K562 (cell line): Measurements from ENCODE around the gene PRICKLE2. TPM values are rescaled to one million over a fixed set of nuclear protein-coding genes. Genes with fewer than 3 reads are reported as not detected.

ENCODE experiments used
- ATAC-seq: fragments of 200-7000 bp; cut with Tn5 transposase; 3 replicates; pipeline ENCODE4 v1.9.1; 2020; ENCODE audit warnings: moderate library complexity
- BruUV-seq: library from RNA; stranded (reverse); fragments of 400-500 nt; replicated peaks from 2 replicates; lab custom pipeline; 2021; lab: Mats Ljungman, UMichigan
- CTCF ChIA-PET: fragments of 300-600 bp; formaldehyde crosslinking; extraction: SDS; loops from one replicate; lab custom pipeline; 2021; ENCODE audit warnings: low intra/inter-chr PET ratio; lab: Yijun Ruan, JAX
- POLR2A ChIA-PET: fragments of 300-600, 350-650 bp; sonication (Branson Sonifier 250); formaldehyde crosslinking; extraction: SDS; loops from one replicate; lab custom pipeline; 2021; ENCODE audit warnings: antibody characterized with exemption, inconsistent platforms; lab: Yijun Ruan, JAX
- DNase-seq, 4 experiments: peaks; one replicate each; pipeline versions ENCODE4 v3.0.0 to v3.0.0-alpha.2; 2011 to 2018; ENCODE audit warnings: low spot score in 3 of 4, mixed read lengths in 3 of 4; ENCODE audit errors: extremely low read depth in 1 of 4
- FAIRE-seq: peaks from 2 replicates; lab custom pipeline; 2011; peaks lifted over from hg19 to GRCh38; lab: Jason Lieb, UNC
- H2AFZ ChIP-seq: 2 replicates; pipeline ENCODE4 v1.6.0; 2011; ENCODE audit warnings: low read depth, low read length, control low read depth, inconsistent platforms
- H3K27ac ChIP-seq: fragments of 200-600 bp; 3 replicates; pipeline ENCODE4 v1.8.0; 2011; ENCODE audit warnings: low read depth, mild to moderate bottlenecking, control low read depth, inconsistent platforms, low read length, moderate library complexity, mixed read lengths; ENCODE audit errors: extremely low read depth
- H3K27me3 ChIP-seq, 2 experiments: fragments of 300-600 bp in 1 of 2; 2 replicates in 1 of 2; 3 replicates in 1 of 2; pipeline versions ENCODE4 v1.6.0 to v1.8.0; 2011; ENCODE audit warnings: inconsistent platforms in 2 of 2, low read length in 2 of 2, mild to moderate bottlenecking in 1 of 2, mixed read lengths in 1 of 2, moderate library complexity in 1 of 2; ENCODE audit not compliant: control insufficient read depth in 2 of 2, insufficient read depth in 2 of 2
- H3K36me3 ChIP-seq: fragments of 300-600 bp; 3 replicates; pipeline ENCODE4 v1.8.0; 2011; ENCODE audit warnings: mild to moderate bottlenecking, low read length, inconsistent platforms; ENCODE audit not compliant: control insufficient read depth, insufficient read depth
- H3K4me1 ChIP-seq, 2 experiments: fragments of 200-600 bp in 1 of 2; replicated peaks in 1 of 2; 2 replicates in 1 of 2; 3 replicates in 1 of 2; pipeline versions ENCODE4 v1.5.1 to v1.8.0; 2011; ENCODE audit warnings: inconsistent platforms in 2 of 2, low read length in 2 of 2, mild to moderate bottlenecking in 1 of 2, mixed read lengths in 1 of 2, moderate library complexity in 1 of 2; ENCODE audit not compliant: control insufficient read depth in 2 of 2, insufficient read depth in 2 of 2
- H3K4me2 ChIP-seq: 2 replicates; pipeline ENCODE4 v1.6.1; 2011; ENCODE audit warnings: low read length, control low read depth, inconsistent platforms, mixed read lengths; ENCODE audit not compliant: insufficient read depth
- H3K4me3 ChIP-seq: fragments of 200-600 bp; sonication (generic), shearing (Covaris generic); 2 replicates; pipeline ENCODE4 v1.5.1; 2016; ENCODE audit warnings: control low read depth, inconsistent platforms
- H3K79me2 ChIP-seq: fragments of 200-600 bp; 3 replicates; pipeline ENCODE4 v1.8.0; 2011; ENCODE audit warnings: low read length, inconsistent platforms; ENCODE audit not compliant: control insufficient read depth, insufficient read depth
- H3K9ac ChIP-seq, 2 experiments: 2 replicates each; pipeline versions ENCODE4 v1.6.0 to v1.6.1; 2011; ENCODE audit warnings: low read depth in 2 of 2, low read length in 2 of 2, control low read depth in 1 of 2, inconsistent platforms in 1 of 2, mild to moderate bottlenecking in 1 of 2, mixed read lengths in 1 of 2; ENCODE audit not compliant: insufficient read depth in 1 of 2
- H3K9me1 ChIP-seq: one replicate; pipeline ENCODE4 v1.6.0; 2011; ENCODE audit warnings: inconsistent platforms, mild to moderate bottlenecking, low read length, moderate library complexity; ENCODE audit not compliant: control insufficient read depth, insufficient read depth
- H3K9me3 ChIP-seq: replicated peaks from 2 replicates; pipeline ENCODE4 v1.5.1; 2011; ENCODE audit warnings: low read depth, low read length, inconsistent platforms; ENCODE audit not compliant: control insufficient read depth, insufficient read depth
- H4K20me1 ChIP-seq: replicated peaks from 2 replicates; pipeline ENCODE4 v1.6.1; 2011; ENCODE audit warnings: low read length, inconsistent platforms, mixed read lengths; ENCODE audit not compliant: control insufficient read depth, insufficient read depth
- NONO ChIP-seq, 2 experiments: fragments of 200-400 bp in 1 of 2; fragments of 450-650 bp in 1 of 2; formaldehyde crosslinking in 1 of 2; IDR thresholded peaks; 2 replicates each; pipeline ENCODE4 v1.6.1; 2017; ENCODE audit warnings: low read depth in 2 of 2, mild to moderate bottlenecking in 2 of 2, moderate library complexity in 2 of 2, low read length in 1 of 2
- in situ Hi-C: fragments of 300-500 bp; cut with MboI; formaldehyde crosslinking; loops from 4 replicates; pipeline ENCODE4 v1.15.0; 2018; ENCODE audit warnings: inconsistent platforms, mixed read lengths
- intact Hi-C: fragments of 100-400 bp; cut with micrococcal nuclease; formaldehyde crosslinking; loops from 2 replicates; pipeline ENCODE4 v1.14.2; 2022
- polyA plus RNA-seq, 8 experiments: library from polyadenylated mRNA; depleted of rRNA in 4 of 8; stranded (reverse) in 5 of 8; unstranded in 3 of 8; fragments of >200 nt; fragmentation: Nextera tagmentation in 2 of 8; fragmentation: Illumina TruSeq in 1 of 8; extraction: Ambion mirVana in 2 of 8; extraction: Trizol in 1 of 8; gene quantifications; 2 replicates each; pipeline versions ENCODE4 v1.2.1 to v1.2.3, GENCODE V29; 2011 to 2014; ENCODE audit warnings: inconsistent platforms in 1 of 8, missing spikeins in 1 of 8
- total RNA-seq, 7 experiments: library from RNA; depleted of rRNA in 6 of 7; stranded (reverse); fragments of >200 nt in 6 of 7; fragmentation: Illumina TruSeq in 2 of 7; extraction: Trizol in 2 of 7; gene quantifications; 2 replicates each; pipeline versions ENCODE4 v1.2.1 to v1.2.3, GENCODE V29; 2011 to 2021; ENCODE audit warnings: low replicate concordance in 1 of 7
- TF ChIP-seq, protein P1 (sequence below), 3 experiments: fragments of 200-800 bp in 1 of 3; fragments of 250-450 bp in 1 of 3; fragments of 450-650 bp in 1 of 3; sonication (Bioruptor Pico) in 1 of 3; sonication (Bioruptor generic) in 1 of 3; formaldehyde crosslinking in 1 of 3; IDR thresholded peaks; 2 replicates each; pipeline versions ENCODE4 v1.6.1 to v1.8.0; 2016 to 2022; ENCODE audit warnings: mild to moderate bottlenecking in 2 of 3, missing genetic modification characterization in 2 of 3, missing compliant biosample characterization in 1 of 3, moderate library complexity in 1 of 3

PRICKLE2 gene
- total and polyA plus RNA-seq, 9 of the 15 experiments (the other 6 are each of a cell fraction or from before 2014, with no cell fraction given): 0.07 to 0.09 TPM; not detected in 7

DNA sequence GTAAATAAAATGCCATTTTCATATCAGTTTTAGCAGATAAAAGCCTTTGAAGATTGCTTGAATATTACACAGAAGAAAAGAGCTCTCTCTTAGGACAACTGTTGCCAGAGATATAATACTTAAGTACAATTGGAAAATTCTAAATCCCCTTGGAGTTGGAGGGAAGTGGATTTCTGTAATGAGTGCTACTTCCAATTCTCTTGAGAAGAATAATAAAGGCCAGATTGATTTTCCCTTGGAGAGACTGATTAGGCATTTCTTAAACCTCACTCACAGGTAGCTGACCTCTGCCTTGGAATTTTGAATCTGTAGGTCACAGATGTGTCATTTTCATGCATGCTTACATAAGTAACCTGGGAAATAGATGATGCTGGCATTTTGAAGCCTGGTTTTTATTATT is 172.1 kb downstream of the PRICKLE2 start:
- ATAC-seq: no peak
- Histone ChIP-seq H4K20me1 (no peaks in the 10 kb centered on the region), H3K9me3 (no peaks in the 10 kb centered on the region), H3K4me2 (no peak overlapping the region), H3K4me1 (no peaks in the 10 kb centered on the region), H3K4me3 (no peak overlapping the region), H3K79me2 (no peaks in the 10 kb centered on the region), H3K27me3 (no peaks in the 10 kb centered on the region; a peak in 1 of 5 replicates), H3K36me3 (no peaks in the 10 kb centered on the region), H2AFZ (no peak overlapping the region), H3K27ac (no peak overlapping the region), H3K9me1 (no peaks in the 10 kb centered on the region), H3K9ac (no peak overlapping the region)
- intact Hi-C loops (no loop called here), in situ Hi-C loops (no loop called here)
- BruUV-seq: no TSS peak
- no peak for TF ChIP-seq NONO (IDR thresholded peaks at IDR 0.05; ENCODE audit: low read depth in 2 of 2, low read length in 1 of 2)
- TF ChIP-seq, protein P1, sequence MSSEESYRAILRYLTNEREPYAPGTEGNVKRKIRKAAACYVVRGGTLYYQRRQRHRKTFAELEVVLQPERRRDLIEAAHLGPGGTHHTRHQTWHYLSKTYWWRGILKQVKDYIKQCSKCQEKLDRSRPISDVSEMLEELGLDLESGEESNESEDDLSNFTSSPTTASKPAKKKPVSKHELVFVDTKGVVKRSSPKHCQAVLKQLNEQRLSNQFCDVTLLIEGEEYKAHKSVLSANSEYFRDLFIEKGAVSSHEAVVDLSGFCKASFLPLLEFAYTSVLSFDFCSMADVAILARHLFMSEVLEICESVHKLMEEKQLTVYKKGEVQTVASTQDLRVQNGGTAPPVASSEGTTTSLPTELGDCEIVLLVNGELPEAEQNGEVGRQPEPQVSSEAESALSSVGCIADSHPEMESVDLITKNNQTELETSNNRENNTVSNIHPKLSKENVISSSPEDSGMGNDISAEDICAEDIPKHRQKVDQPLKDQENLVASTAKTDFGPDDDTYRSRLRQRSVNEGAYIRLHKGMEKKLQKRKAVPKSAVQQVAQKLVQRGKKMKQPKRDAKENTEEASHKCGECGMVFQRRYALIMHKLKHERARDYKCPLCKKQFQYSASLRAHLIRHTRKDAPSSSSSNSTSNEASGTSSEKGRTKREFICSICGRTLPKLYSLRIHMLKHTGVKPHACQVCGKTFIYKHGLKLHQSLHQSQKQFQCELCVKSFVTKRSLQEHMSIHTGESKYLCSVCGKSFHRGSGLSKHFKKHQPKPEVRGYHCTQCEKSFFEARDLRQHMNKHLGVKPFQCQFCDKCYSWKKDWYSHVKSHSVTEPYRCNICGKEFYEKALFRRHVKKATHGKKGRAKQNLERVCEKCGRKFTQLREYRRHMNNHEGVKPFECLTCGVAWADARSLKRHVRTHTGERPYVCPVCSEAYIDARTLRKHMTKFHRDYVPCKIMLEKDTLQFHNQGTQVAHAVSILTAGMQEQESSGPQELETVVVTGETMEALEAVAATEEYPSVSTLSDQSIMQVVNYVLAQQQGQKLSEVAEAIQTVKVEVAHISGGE (CRISPR knock-in tag; IDR thresholded peaks at IDR 0.05): peak in 1 of 3 experiments; percentile 30; a peak in 1 of 6 replicates
- DNase-seq: no peak
- FAIRE-seq: no peak
- CTCF ChIA-PET: no interaction called here
- POLR2A ChIA-PET: interaction anchor here (0.5 kb wide), 1 partner anchor 25 kb away, joined by 3 read pairs; no protein-coding TSS in a partner anchor
